ENCODE results near the gene TARS2.

- TF ChIP-seq MAZ (IDR thresholded peaks at IDR 0.05; ENCODE audit: borderline replicate concordance, low read depth, low read length) (no peak), POLR2A (IDR thresholded peaks at IDR 0.05; ENCODE audit: low read depth, low read length) (no peak), CTCF (conservative IDR thresholded peaks at IDR 0.05; ENCODE audit: low read depth, low read length) (no peak), MAFK (IDR thresholded peaks at IDR 0.05; ENCODE audit: low read depth, low read length) (no peak), RCOR1 (IDR thresholded peaks at IDR 0.05; ENCODE audit: insufficient replicate concordance, low read length) (no peak), MXI1 (IDR thresholded peaks at IDR 0.05; ENCODE audit: borderline replicate concordance, low read depth, low read length) (no peak)
These were observed 7.8 kb upstream of the TARS2 start for GRCh38 chr1:150479370-150479769.

Data from IMR-90 (cell line).